Natural killer cell treated with Interleukin-12 subunit alpha and Interleukin-12 subunit beta and Interleukin-15 and Interleukin-18, amount 100 ng/mL, for 72 hours (primary cell): ENCODE results near the gene VPS35L. TPM values are rescaled to one million over a fixed set of nuclear protein-coding genes. Genes with fewer than 3 reads are reported as not detected.
"Not testable (repeated sequence)": the region's sequence is repeated elsewhere in the genome, so short reads cannot be mapped to it uniquely, and the experiment has no call there.

Experiments used
- ATAC-seq, 2 donors: fragments of 150-1000 bp; cut with Tn5 transposase in 1 of 2; sonication (Bioruptor Pico), chemical (Tn5 transposase) in 1 of 2; 2 replicates each; pipeline ENCODE4 v1.10.0; 2021
- DNase-seq: peaks from one replicate; pipeline ENCODE4 v3.0.0; 2022; ENCODE audit warnings: low spot score
- H3K27ac Mint-ChIP-seq, 2 donors: 1 replicate in 1 of 2; 2 replicates in 1 of 2; pipeline ENCODE4 v1.8.0; 2022; ENCODE audit warnings: mixed read lengths in 2 of 2, mild to moderate bottlenecking in 1 of 2, moderate library complexity in 1 of 2
- H3K27me3 Mint-ChIP-seq, 2 donors: 1 replicate in 1 of 2; 2 replicates in 1 of 2; pipeline ENCODE4 v1.8.0; 2022; ENCODE audit warnings: mixed read lengths in 2 of 2
- H3K36me3 Mint-ChIP-seq: one replicate; pipeline ENCODE4 v1.8.0; 2022; ENCODE audit warnings: mixed read lengths
- H3K4me1 Mint-ChIP-seq, 2 donors: 1 replicate in 1 of 2; 2 replicates in 1 of 2; pipeline ENCODE4 v1.8.0; 2022; ENCODE audit warnings: low read depth in 2 of 2, mixed read lengths in 2 of 2, mild to moderate bottlenecking in 1 of 2
- H3K4me3 Mint-ChIP-seq: one replicate; pipeline ENCODE4 v1.8.0; 2022; ENCODE audit warnings: mixed read lengths
- H3K9me3 Mint-ChIP-seq: 2 replicates; pipeline ENCODE4 v1.8.0; 2022; ENCODE audit warnings: mixed read lengths
- total RNA-seq, 2 donors: library from RNA; stranded (reverse); gene quantifications; one replicate each; pipeline ENCODE4 v1.2.3, GENCODE V29; 2022

VPS35L gene
- total RNA-seq, 2 donors from 2014 or later: 41.1 to 52.6 TPM

DNA sequence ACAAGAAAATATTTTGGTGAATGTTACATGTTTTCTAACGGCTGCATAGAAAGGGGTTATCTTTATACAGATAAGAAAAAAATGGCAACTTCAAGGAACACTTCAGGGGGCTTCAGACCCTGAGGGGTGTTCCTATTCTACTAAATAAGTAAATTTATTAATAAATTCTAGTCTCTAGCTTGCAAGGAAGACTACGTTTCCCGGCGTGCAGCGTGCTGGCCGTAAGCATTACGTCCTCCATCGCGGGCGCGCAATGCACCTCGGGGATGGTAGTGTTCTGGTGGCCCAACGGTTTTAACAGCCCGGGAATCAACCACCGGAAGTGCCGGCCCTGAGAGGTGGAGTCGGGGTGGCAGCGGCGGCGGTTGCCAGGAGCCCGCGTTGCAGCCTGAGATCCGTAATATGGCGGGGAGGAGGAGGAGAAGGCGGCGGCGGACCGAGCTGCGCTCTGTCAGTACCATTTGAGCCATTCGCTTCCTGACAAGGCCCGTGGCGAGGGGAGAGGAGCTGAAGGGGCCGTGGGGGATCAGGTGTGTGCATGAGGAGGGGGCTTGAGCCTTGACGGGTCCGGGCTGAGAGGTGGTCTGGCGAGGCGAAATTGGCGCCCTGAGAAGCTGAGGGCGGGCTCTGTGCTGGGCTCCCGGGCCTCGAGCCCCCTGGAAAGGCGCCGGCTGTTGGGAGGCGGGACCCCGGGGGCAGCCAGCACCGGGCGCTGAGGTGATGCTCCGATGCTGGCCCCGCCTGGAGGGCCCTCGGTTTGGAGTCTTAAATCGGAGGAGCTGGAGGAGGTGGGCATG lies 31.7 kb upstream of the VPS35L start, which contains the start of gene CCP110:
Gene CCP110, plus strand, starts transcription at position 384 of the 797 bp plus-strand sequence. CDS start 3,940 bp downstream, outside the sequence.
- Mint-ChIP-seq H3K27me3 (no peaks in the 10 kb centered on the region), H3K27ac (peak within 1 kb of the TSS; percentile 83 to 87), H3K4me3 (peak within 1 kb of the TSS; percentile 97), H3K4me1 (peaks cover 30 to 39% of the 10 kb centered on the region in 2 donors), H3K36me3 (peaks cover 10% of the 10 kb centered on the region), H3K9me3 (no peaks in the 10 kb centered on the region)
- peak; percentile 95 for DNase-seq
- peak; percentile 93 to 95 for ATAC-seq

DNA sequence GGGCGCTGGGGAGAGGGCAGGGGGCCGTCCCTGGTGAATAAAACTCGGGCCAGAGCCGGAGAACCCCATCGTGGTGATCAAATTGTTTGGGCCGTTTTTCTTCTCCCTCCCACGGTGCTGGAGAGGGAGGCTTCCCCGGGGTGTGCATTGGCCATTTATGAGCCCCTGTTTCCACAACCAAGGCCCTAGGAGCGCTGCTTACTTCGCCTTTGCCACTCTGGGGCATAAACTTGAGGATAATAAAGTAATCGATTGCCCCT lies 31.2 kb upstream of the VPS35L start:
- H3K4me1 Mint-ChIP-seq: peaks cover 30 to 36% of the 10 kb centered on the region in 2 donors
- peak overlapping the region; percentile 97 for H3K4me3 Mint-ChIP-seq

DNA sequence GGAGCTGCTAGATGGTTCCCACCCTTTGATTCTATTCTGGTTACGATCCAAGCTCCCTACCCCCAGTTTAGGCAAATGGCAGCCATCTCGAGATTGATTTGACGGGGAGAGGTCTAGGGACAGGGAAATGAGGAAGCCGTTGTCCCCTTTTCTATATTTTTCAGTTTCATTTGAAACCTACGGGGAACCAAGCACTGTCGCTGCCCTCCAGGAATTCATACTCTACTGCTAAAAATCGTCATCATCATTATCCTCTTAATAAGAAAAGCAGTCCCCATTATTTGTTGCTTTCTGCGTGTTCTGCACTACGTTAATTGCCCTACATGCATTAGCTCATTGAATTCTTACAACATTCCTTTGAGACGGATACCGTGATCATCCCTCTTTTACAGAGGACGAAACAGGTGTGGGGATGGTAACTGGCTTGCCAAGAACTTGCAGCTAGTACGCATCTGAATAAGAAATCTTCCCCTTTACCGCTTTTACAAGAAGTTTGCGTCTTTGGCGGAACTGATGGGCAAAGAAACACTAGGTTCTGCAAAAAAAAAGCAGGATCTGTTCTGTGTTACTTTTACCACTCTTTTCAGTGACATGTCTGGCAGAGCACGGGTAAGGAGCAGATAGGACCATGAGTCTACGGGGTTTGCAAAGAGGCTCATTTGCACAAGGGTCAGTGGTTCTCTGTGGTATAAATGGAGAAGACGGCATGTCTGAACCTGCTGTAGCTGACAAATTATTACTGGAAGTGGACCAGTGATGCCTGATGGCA lies 30.7 kb upstream of the VPS35L start:
- peak overlapping the region; percentile 97 for H3K4me3 Mint-ChIP-seq
- H3K27me3 Mint-ChIP-seq: no peaks in the 10 kb centered on the region
- no peaks in the 10 kb centered on the region for H3K9me3 Mint-ChIP-seq
- ATAC-seq (no peak), DNase-seq (no peak)
- H3K36me3 Mint-ChIP-seq: peaks cover 14% of the 10 kb centered on the region
- H3K4me1 Mint-ChIP-seq: peaks cover 30 to 36% of the 10 kb centered on the region in 2 donors
- H3K27ac Mint-ChIP-seq: peak overlapping the region; percentile 83 to 87

More for the DNA sequence above, 31.2 kb upstream of the VPS35L start:
- Mint-ChIP-seq H3K36me3 (peaks cover 14% of the 10 kb centered on the region), H3K27me3 (no peaks in the 10 kb centered on the region), H3K27ac (peak overlapping the region; percentile 83 to 87), H3K9me3 (no peaks in the 10 kb centered on the region)
- ATAC-seq: no peak
- no peak for DNase-seq

DNA sequence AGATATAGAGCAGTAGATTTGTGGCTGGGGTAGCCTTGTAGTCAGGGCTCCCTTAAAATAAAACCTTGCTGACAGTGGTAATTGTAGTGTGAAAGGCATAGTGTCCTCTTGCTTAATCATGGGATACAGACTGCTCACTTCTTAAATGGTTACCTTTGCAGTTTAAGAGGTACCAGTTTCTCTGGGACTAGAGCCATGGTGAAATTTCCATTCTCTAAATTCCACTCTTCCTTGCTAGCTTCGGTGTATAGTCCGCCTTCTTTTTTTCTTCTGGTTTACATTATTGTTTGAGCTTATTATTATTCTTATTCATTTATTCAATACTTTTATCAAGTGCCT lies 30.1 kb upstream of the VPS35L start:
- Mint-ChIP-seq H3K9me3 (no peaks in the 10 kb centered on the region), H3K36me3 (peaks cover 14% of the 10 kb centered on the region), H3K27ac (peak overlapping the region in 1 of 2 donors; percentile 83), H3K27me3 (no peaks in the 10 kb centered on the region), H3K4me1 (peaks cover 28 to 36% of the 10 kb centered on the region in 2 donors), H3K4me3 (peak overlapping the region; percentile 97)
- DNase-seq (no peak), ATAC-seq (no peak)

DNA sequence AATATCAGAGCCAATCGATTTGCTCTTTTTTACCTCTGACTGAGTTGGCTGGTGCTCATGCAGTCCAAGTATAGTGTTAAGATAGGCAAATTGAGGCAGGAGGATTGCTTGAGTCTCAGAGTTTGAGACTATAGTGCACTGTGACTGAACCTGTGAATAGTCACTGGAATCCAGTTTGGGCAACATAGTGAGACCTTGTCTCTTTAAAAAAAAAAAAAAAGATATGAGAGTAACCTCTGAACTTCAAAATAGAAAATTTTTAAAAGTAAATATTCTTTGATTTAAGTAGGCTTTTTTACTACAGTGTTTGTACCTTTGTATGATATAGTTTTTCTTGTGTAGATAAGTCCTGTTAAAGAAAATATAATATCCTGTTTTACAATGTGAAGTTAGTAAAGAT lies 28.3 kb upstream of the VPS35L start:
- Mint-ChIP-seq H3K27me3 (no peaks in the 10 kb centered on the region), H3K4me3 (no peak overlapping the region), H3K4me1 (peaks cover 16 to 22% of the 10 kb centered on the region in 2 donors), H3K9me3 (no peaks in the 10 kb centered on the region), H3K27ac (no peak overlapping the region), H3K36me3 (peaks cover 14% of the 10 kb centered on the region)
- ATAC-seq (no peak), DNase-seq (no peak)

DNA sequence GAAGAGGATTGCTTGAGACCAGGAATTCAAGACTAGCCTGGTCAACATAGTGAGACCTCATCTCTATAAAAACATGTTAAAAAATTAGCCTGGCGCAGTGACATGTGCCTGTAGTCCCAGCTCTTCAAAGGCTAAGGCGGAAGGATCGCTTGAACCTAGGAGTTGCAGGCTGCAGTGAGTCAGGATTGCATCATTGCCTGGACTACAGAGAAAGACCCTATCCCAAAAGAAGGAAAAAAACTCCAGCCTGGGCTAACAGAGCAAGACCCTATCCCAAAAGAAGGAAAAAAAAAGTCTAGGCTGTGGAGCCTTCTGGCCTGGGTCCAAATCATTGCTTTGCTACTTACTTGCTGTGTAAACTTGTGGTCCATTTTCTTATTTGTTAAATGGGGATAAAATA lies 26.8 kb upstream of the VPS35L start:
- H3K36me3 Mint-ChIP-seq: peaks cover 17% of the 10 kb centered on the region

DNA sequence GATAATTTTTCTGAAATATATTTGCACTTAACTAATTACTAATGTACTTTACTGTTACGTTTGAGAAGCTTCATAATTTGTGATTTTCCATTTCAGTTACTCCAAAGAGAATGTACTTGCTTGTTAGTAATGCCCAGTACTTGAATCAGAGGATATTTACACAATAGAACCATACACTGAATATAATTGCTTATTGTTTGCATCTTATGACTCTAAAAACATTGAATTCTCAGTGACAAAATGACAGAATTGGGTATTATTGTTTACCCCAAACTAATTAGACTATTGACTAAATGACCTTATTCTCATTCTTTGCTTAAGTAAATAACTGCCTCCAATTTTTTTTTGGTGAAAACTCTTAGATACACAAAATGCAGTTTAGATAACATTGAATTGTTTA lies 22.9 kb upstream of the VPS35L start:
- H3K4me3 Mint-ChIP-seq: no peak overlapping the region
- no peaks in the 10 kb centered on the region for H3K4me1 Mint-ChIP-seq
- peaks cover 13% of the 10 kb centered on the region for H3K36me3 Mint-ChIP-seq
- no peaks in the 10 kb centered on the region for H3K9me3 Mint-ChIP-seq
- no peak for DNase-seq
- H3K27me3 Mint-ChIP-seq: no peaks in the 10 kb centered on the region
- no peak overlapping the region for H3K27ac Mint-ChIP-seq
- ATAC-seq: no peak

More for the DNA sequence above, 26.8 kb upstream of the VPS35L start:
- H3K9me3 Mint-ChIP-seq: no peaks in the 10 kb centered on the region
- DNase-seq (no peak), ATAC-seq (no peak)
- H3K4me3 Mint-ChIP-seq: no peak overlapping the region
- H3K4me1 Mint-ChIP-seq: peaks cover 11 to 17% of the 10 kb centered on the region in 2 donors
- H3K27me3 Mint-ChIP-seq: no peaks in the 10 kb centered on the region
- no peak overlapping the region for H3K27ac Mint-ChIP-seq

DNA sequence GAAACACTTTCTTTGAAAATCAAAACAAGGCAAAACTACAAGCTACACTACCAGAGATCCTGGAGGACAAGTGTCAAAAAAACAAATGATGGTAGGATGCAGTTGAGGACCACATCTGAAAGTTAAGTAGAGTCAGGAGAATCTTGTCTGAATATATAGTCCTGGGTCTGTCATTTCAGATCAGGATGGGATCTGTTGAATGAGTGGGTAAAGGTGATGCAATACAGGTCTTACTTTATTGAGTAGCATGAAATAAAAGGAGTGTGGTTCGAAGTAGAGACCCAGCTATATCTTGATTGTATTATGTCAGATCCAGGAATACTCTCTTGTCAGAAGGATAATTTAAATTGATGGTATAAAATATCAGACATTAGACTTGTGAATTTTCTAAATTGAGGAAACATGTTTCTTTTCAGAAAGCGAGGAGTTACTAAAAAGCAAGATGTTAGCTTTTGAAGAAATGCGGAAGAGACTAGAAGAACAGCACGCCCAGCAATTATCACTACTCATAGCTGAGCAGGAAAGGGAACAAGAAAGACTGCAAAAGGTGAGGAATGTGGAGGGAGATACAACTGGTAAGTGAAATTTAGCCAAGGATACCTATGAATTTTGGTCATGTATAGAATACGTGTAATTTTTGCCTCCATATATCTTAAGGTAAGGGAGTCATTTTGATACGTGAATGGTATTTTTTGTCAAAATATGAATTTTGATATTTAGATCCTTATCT lies 15.1 kb upstream of the VPS35L start:
- no peaks in the 10 kb centered on the region for H3K27me3 Mint-ChIP-seq
- no peak for DNase-seq
- H3K27ac Mint-ChIP-seq: no peak overlapping the region
- ATAC-seq: no peak
- H3K36me3 Mint-ChIP-seq: peaks cover 30% of the 10 kb centered on the region
- H3K4me1 Mint-ChIP-seq: no peaks in the 10 kb centered on the region
- no peak overlapping the region for H3K4me3 Mint-ChIP-seq
- H3K9me3 Mint-ChIP-seq: no peaks in the 10 kb centered on the region

DNA sequence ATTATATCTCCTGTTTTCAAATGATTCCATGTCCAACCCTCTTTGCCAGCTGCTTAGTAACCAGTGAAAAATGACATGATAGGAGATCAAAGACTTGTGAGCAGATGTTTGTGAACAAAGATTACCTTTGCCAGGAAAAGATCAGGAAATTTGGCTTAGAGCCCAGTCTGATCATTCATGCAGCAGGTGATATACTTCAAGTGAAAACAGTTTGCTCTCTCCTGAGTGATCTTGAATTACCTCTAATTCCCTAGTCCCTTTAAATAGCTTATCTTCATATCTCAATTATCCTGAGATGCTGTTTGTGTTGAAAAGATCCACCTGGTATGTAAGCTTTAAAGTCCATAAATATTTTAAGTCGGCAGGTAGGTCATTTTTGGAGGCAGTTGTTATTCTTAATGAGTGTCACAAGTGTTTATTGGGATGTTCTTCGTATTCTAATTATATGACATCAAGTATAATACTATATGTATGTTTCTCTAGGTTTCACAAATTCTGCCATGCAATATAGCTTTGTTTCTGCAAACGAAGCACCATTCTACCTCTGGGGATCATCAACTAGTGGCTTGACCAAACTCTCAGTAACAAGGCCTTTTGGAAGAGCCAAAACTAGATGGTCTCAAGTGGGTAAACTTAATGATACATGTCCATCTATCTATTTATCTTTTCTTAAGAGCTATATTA lies 13.2 kb upstream of the VPS35L start:
- Mint-ChIP-seq H3K27ac (no peak overlapping the region), H3K27me3 (no peaks in the 10 kb centered on the region), H3K4me3 (no peak overlapping the region), H3K9me3 (no peaks in the 10 kb centered on the region), H3K36me3 (peaks cover 30% of the 10 kb centered on the region), H3K4me1 (no peaks in the 10 kb centered on the region)
- no peak for DNase-seq
- ATAC-seq: no peak

DNA sequence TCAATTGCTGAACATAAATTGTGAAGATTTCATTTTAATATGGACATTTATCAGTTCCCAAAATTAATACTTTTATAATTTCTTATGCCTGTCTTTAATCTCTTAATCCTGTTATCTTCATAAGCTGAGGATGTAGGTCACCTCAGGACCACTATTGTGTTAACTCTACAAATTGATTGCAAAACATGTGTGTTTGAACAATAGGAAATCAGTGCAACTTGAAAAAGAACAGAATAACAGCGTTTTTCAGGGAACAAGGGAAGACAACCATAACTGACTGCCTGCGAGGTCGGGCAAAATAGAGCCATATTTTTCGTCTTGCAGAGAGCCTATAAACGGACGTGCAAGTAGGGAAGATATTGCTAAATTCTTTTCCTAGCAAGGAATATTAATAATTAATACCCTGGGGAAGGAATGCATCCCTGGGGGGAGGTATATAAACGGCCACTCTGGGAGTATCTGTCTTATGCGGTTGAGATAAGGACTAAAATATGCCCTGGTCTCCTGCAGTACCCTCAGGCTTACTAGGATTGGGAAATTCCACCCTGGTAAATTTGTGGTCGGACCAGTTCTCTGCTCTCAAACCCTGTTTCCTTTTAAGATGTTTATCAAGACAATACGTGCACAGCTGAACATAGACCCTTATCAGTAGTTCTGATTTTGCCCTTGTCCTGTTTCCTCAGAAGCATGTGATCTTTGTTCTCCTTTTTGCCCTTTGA lies 12.1 kb upstream of the VPS35L start:
- not testable (repeated sequence) for H3K4me1 Mint-ChIP-seq, H3K9me3 Mint-ChIP-seq, ATAC-seq, H3K27ac Mint-ChIP-seq, H3K27me3 Mint-ChIP-seq, H3K4me3 Mint-ChIP-seq, DNase-seq
- H3K36me3 Mint-ChIP-seq: peaks cover 30% of the 10 kb centered on the region

DNA sequence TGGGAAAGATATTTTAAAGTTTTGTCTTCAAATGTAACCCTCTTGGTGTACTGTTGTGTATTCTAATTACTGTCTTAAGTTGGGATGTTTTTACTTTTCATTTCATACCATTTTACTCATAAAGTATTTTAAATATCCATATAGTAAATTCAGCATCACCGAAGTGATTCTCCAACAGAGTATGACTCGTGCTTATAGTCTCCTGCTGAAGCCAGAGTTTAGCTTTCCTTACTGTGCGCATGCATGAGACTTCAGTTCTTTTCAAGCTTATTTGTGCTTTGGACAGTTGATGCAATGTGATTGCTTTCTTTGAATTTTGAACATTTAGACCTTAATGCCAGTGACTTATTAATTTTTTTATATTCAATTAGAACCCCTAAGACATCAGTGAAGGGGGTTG lies 7.4 kb upstream of the VPS35L start:
- Mint-ChIP-seq H3K36me3 (peaks cover 7% of the 10 kb centered on the region), H3K4me3 (no peak overlapping the region), H3K9me3 (no peaks in the 10 kb centered on the region), H3K4me1 (no peaks in the 10 kb centered on the region), H3K27ac (no peak overlapping the region), H3K27me3 (no peaks in the 10 kb centered on the region)
- ATAC-seq: no peak
- DNase-seq: no peak

DNA sequence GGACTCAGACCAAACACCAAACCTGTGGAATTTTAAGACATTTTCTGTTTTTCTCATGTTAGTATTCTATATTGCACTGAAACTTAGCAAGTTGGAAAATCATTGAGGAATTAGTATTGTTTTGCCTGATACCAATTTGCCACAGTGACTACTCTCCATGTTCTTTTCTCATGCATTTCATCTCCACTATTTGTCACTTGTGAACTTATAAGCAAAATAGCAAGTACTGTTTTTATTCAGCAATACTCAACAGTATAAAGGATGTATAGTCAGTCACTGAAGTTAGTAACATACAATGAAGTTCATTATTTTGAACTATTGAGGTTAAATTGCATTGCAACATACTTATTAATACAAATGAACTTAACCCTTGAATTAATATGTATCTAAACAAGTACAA lies 5.8 kb upstream of the VPS35L start:
- ATAC-seq (no peak), DNase-seq (no peak)
- H3K36me3 Mint-ChIP-seq: no peaks in the 10 kb centered on the region
- H3K27me3 Mint-ChIP-seq: no peaks in the 10 kb centered on the region
- no peak overlapping the region for H3K27ac Mint-ChIP-seq
- H3K4me1 Mint-ChIP-seq: no peaks in the 10 kb centered on the region
- H3K9me3 Mint-ChIP-seq: no peaks in the 10 kb centered on the region
- no peak overlapping the region for H3K4me3 Mint-ChIP-seq
